Adrenal gland (tissue), 12 donors: Measurements from ENCODE around the gene NR4A1. TPM values are rescaled to one million over a fixed set of nuclear protein-coding genes. Genes with fewer than 3 reads are reported as not detected.
A peak's percentile ranks its signal among the peaks of the same experiment; 100 is the strongest.

Experiments used
- DNase-seq, 7 donors: peaks; one replicate each; pipeline ENCODE4 v3.0.0-alpha.2; 2019 to 2020
- H3K27ac ChIP-seq, 5 donors: fragments of 200-600 bp; sonication (generic) in 4 of 5; 1 replicate in 3 of 5; 2 replicates in 2 of 5; pipeline versions ENCODE4 v1.5.1 to v1.8.0; 2016 to 2020; ENCODE audit warnings: mild to moderate bottlenecking in 1 of 5
- H3K27me3 ChIP-seq: fragments of 200-600 bp; 2 replicates; pipeline ENCODE4 v1.8.0; 2021
- H3K36me3 ChIP-seq, 2 donors: fragments of 200-600 bp; replicated peaks in 1 of 2; 1 replicate in 1 of 2; 2 replicates in 1 of 2; pipeline versions ENCODE4 v1.5.1 to v1.8.0; 2018 to 2022
- H3K4me1 ChIP-seq, 2 donors: fragments of 200-600 bp; replicated peaks in 1 of 2; 1 replicate in 1 of 2; 2 replicates in 1 of 2; pipeline versions ENCODE4 v1.5.1 to v1.8.0; 2018 to 2021
- H3K4me3 ChIP-seq, 4 donors: fragments of 200-600 bp; sonication (generic) in 3 of 4; one replicate each; pipeline ENCODE4 v1.5.1; 2016 to 2018
- H3K9me3 ChIP-seq, 3 donors: fragments of 200-600 bp; sonication (generic) in 1 of 3; replicated peaks in 1 of 3; 1 replicate in 2 of 3; 2 replicates in 1 of 3; pipeline versions ENCODE4 v1.5.1 to v1.8.0; 2016 to 2021
- CTCF ChIP-seq, 6 experiments: fragments of 450-650 bp in 4 of 6; fragments of 200-600 bp in 2 of 6; sonication (generic) in 1 of 6; IDR thresholded peaks; 1 replicate in 5 of 6; 2 replicates in 1 of 6; pipeline versions ENCODE4 v1.5.1 to v1.8.0; 2016 to 2021; ENCODE audit warnings: antibody characterized with exemption in 6 of 6, mild to moderate bottlenecking in 2 of 6, moderate library complexity in 1 of 6
- POLR2A ChIP-seq, 2 donors: fragments of 450-650 bp; IDR thresholded peaks; one replicate each; pipeline ENCODE4 v1.6.1; 2017; ENCODE audit warnings: antibody characterized with exemption in 2 of 2, mild to moderate bottlenecking in 2 of 2, moderate library complexity in 1 of 2
- WGBS, 4 donors: extraction: QIAGEN DNeasy Blood & Tissue Kit in 2 of 4; methylation state at CpG; one replicate each; pipeline versions ENCODE4 v1.1.5 to v1.1.7; 2013 to 2017; 5-methylcytosine and 5-hydroxymethylcytosine counted together
- intact Hi-C, 2 donors: fragments of 100-400 bp; cut with DNase I; formaldehyde crosslinking; loops; one replicate each; pipeline versions ENCODE4 v1.14.1 to v1.15.0; 2022 to 2023
- polyA plus RNA-seq, 3 donors: library from polyadenylated mRNA; stranded (reverse); fragments of 200-250 nt in 2 of 3; fragments of 350-450 nt in 1 of 3; fragmentation: Illumina TruSeq in 1 of 3; extraction: RNeasy Lipid Tissue Mini Kit (QIAGEN cat#74804) in 1 of 3; gene quantifications; one replicate each; pipeline ENCODE4 v1.2.3, GENCODE V29; 2013 to 2014
- total RNA-seq, 9 donors: library from RNA; depleted of rRNA in 4 of 9; stranded (reverse); fragments of >200 nt in 4 of 9; fragments of 120-200 nt in 1 of 9; fragmentation: NEBNext Ultra II Directional in 1 of 9; extraction: Animal tissue kit (Norgen Biotek cat#: 25700) in 1 of 9; gene quantifications; one replicate each; pipeline versions ENCODE4 v1.1.0 to v1.2.4, GENCODE V29; 2013 to 2023
- donor health status: healthy with polysubstance abuse.
- donor health status: Bipolar disorder and iron deficiency.
- donor health status: DM: yes; HTN: yes; CAD: no.
- donor health status: DM: no; HTN: no; CAD: no.
- donor health status: DM: no; HTN: no; CAD: no.
- donor health status: DM: yes; HTN: yes; CAD: no.

Gene NR4A1
- total and polyA plus RNA-seq, 12 donors = 19.0 to 854 (median 185) TPM

DNA sequence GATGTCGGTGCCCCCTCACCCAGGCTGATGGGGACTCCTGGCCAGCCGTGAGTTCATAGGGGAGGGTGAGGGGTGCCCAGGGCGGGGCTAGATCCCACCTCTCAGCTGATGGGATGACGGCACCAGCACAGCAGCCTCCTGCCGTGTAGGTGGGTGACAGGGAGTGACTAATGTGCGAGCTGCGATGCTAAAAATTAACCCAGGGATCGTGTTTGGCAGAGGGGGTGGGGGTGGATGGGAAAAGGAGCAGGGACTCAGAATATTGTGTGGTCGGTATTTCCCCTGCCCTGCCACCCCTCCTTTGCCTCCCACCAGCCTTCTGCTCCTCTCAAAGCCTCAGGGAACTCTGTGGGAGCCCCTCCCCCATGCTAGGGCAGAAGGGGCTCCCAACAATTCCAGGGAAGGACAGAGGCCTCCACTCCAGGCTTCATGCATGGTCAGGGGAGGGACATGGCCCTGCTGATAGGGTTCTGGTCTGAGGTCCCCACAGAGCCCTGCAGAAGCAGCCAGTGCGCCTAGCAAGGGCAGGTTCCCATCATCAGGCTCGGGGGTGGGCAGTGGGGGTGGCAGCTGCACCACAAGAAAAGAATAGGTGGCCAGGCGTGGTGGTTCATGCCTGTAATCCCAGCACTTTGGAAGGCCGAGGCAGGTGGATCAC is 32.0 kb upstream of the NR4A1 start:
- TF ChIP-seq POLR2A (IDR thresholded peaks at IDR 0.05) (no peak), CTCF (IDR thresholded peaks at IDR 0.05) (no peak)
- H3K9me3 ChIP-seq = no peaks in the 10 kb centered on the region
- 68 to 76% (median 72%) methylated on average over 11 to 13 of the region's 13 CpGs for WGBS, 4 donors

DNA sequence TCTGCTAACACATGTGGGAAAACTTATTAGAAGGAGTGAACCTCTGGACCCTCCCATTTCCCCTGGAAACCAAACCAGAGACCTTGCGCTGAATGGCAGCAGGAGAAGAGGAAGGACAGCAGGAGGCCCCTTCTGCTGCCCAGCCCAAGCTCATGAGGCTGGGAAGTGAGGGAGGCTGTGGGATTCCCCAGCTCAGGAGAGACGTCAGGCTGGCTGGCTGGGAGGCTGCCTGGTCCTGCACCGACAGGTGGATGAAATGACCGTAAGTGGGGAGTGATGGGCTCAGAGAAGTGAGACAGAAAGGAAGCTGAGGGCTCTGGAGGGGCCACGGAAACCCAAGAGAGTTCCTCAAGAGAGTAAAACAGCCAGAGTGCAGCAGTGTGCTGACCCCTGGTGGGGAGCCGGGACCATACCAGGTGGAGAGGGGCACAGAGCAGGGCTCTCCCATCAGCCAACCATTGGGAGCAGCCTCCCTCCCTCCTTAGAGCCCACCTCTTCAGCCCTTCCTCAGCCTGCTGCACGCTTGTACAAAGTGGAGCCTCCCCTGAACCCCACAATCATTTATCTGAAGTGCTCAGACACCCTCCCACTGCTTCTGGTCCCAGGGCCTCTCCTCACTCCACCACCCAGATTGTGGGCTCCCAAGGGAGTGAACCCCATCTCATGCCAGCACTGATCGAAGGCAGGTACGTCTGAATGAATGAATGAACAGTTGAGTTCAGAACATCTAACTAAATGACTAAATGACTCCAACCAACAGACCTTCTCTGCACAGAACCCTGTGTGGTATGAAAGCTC is 30.5 kb upstream of the NR4A1 start:
- H3K36me3 ChIP-seq = no peaks in the 10 kb centered on the region
- no peak overlapping the region for H3K27ac ChIP-seq
- no peak overlapping the region for H3K4me3 ChIP-seq
- no peaks in the 10 kb centered on the region for H3K9me3 ChIP-seq
- WGBS, 4 donors = 38 to 53% (median 45%) methylated on average over 8 to 9 of the region's 9 CpGs
- peaks cover 11 to 28% of the 10 kb centered on the region in 2 donors for H3K4me1 ChIP-seq
- intact Hi-C loops = no loop called here
- TF ChIP-seq POLR2A (IDR thresholded peaks at IDR 0.05) = no peak
- peak; percentile 32 to 65 (median 54) for TF ChIP-seq CTCF (IDR thresholded peaks at IDR 0.05)
- H3K27me3 ChIP-seq = no peaks in the 10 kb centered on the region
- peak in 3 of 7 donors; percentile 31 to 75 (median 51) for DNase-seq

More for the DNA sequence above, 32.0 kb upstream of the NR4A1 start:
- Histone ChIP-seq H3K4me1 (peaks cover 10 to 14% of the 10 kb centered on the region in 2 donors), H3K4me3 (no peak overlapping the region), H3K27me3 (peaks cover 6% of the 10 kb centered on the region), H3K27ac (no peak overlapping the region), H3K36me3 (no peaks in the 10 kb centered on the region)
- no peak for DNase-seq
- intact Hi-C loops = no loop called here

DNA sequence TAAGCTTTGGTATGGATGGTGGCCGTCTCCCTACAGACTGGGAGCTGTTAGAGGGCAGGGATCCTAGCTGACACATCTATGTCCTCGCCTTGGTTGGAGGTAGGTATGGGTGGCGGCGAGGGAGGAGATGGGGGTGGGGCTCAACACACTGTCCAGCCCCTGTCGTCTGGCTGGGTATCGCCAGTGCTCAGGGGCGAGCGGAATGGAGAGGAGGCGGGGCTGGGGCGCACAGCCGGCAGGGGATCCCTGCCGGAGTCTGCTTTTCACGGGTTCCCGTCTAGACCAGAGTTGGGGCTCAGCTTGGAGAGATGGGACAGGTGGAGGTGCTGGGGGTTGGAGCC is 28.4 kb upstream of the NR4A1 start:
- peak overlapping the region in 1 of 4 donors; percentile 68 for H3K4me3 ChIP-seq
- intact Hi-C loops = no loop called here
- H3K4me1 ChIP-seq = peaks cover 16 to 36% of the 10 kb centered on the region in 2 donors
- H3K36me3 ChIP-seq = no peaks in the 10 kb centered on the region
- H3K27me3 ChIP-seq = no peaks in the 10 kb centered on the region
- TF ChIP-seq POLR2A (IDR thresholded peaks at IDR 0.05) (no peak), CTCF (IDR thresholded peaks at IDR 0.05) (no peak)
- no peaks in the 10 kb centered on the region for H3K9me3 ChIP-seq
- DNase-seq = peak in 1 of 7 donors; percentile 34
- 21 to 32% (median 27%) methylated on average over 11 to 14 of the region's 14 CpGs for WGBS, 4 donors
- peak overlapping the region in 1 of 5 donors; percentile 68 for H3K27ac ChIP-seq

DNA sequence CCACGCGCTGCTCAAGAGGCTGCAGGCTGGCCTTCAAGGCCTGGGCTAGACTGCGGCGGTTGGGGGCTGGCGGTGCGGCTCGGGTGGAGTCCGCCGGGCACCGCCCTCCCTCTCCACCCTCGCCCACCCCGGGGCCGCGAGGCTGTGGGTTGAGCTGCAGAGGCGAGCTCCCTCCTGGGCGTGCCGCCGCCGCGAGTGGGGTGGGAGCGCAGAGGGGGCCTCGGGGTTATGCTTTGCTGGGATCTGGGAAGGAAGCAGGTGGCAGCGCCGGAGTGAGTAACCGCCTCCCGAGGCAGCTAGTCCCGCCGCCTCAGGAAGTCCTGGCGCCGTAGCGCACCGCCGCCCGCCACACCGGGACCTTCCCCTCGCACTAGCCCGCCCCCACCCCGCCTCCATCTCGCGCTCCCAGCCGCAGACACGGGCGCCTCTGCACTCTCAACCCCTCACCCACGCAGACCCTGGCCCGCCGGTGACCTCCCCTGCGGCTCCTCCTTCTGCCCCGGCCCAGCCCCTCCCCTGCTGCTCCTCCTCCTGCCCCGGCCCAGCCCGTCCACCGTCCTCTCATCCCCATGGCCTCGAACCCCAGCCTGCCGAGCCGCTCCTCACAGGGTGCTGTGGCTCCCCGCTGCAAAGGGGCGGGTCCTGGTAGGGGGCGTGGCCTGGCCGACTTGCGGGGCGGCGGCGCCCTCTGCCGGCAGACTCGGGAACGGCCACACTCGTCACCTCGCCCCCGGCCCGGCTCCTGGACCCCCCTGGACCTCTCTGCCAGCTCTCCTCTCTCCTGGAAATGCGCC is 27.9 kb upstream of the NR4A1 start:
- Histone ChIP-seq H3K27me3 (no peaks in the 10 kb centered on the region), H3K27ac (peak overlapping the region in 2 of 5 donors; percentile 41 to 68), H3K4me3 (peak overlapping the region in 2 of 4 donors; percentile 38 to 68), H3K4me1 (peaks cover 16 to 36% of the 10 kb centered on the region in 2 donors), H3K36me3 (no peaks in the 10 kb centered on the region), H3K9me3 (no peaks in the 10 kb centered on the region)
- intact Hi-C loops = no loop called here
- TF ChIP-seq CTCF (IDR thresholded peaks at IDR 0.05) (peak; percentile 85 to 97 (median 94)), POLR2A (IDR thresholded peaks at IDR 0.05) (no peak)
- peak; percentile 79 to 92 (median 89) for DNase-seq
- WGBS, 4 donors = 0 to 3% (median 1%) methylated on average over 3 to 70 of the region's 70 CpGs
